K562 (cell line): ENCODE data around the gene CRACDL.

Experiments used
- ELF4 ChIP-seq: fragments of 450-650 bp; formaldehyde crosslinking; IDR thresholded peaks from 2 replicates; pipeline ENCODE4 v1.4.0; 2022; ENCODE audit warnings: missing genetic modification characterization
- EP400 ChIP-seq: fragments of 450-650 bp; IDR thresholded peaks from 2 replicates; pipeline ENCODE4 v1.6.1; 2017; ENCODE audit warnings: antibody characterized with exemption, mild to moderate bottlenecking, moderate library complexity
- FOXP1 ChIP-seq: sonication (generic); formaldehyde crosslinking; IDR thresholded peaks from 2 replicates; pipeline ENCODE4 v1.8.0; 2022; ENCODE audit warnings: mild to moderate bottlenecking, missing genetic modification reagents
- GABPB2 ChIP-seq: fragments of 250-450 bp; sonication (Bioruptor Pico); conservative IDR thresholded peaks from 2 replicates; pipeline ENCODE4 v1.5.1; 2021; ENCODE audit warnings: mild to moderate bottlenecking
- JUND ChIP-seq, 2 experiments: IDR thresholded peaks; 2 replicates in 1 of 2; 3 replicates in 1 of 2; pipeline ENCODE4 v1.6.1; 2011; ENCODE audit warnings: borderline replicate concordance in 2 of 2, low read depth in 2 of 2, low read length in 2 of 2, improper control_type of control experiment in 1 of 2, missing biosample characterization in 1 of 2, missing genetic modification characterization in 1 of 2, missing genetic modification reagents in 1 of 2
- MTA2 ChIP-seq: fragments of 450-650 bp; IDR thresholded peaks from 2 replicates; pipeline ENCODE4 v1.6.1; 2016; ENCODE audit warnings: low read depth
- RBM25 ChIP-seq: fragments of 200-400 bp; formaldehyde crosslinking; IDR thresholded peaks from 2 replicates; pipeline ENCODE4 v1.6.1; 2018; ENCODE audit warnings: low read length, low read depth, moderate library complexity; ENCODE audit not compliant: severe bottlenecking
- TF ChIP-seq, protein P1 (sequence below): fragments of 450-650 bp; formaldehyde crosslinking; IDR thresholded peaks from 2 replicates; pipeline ENCODE4 v1.4.0; 2020; ENCODE audit warnings: mild to moderate bottlenecking, moderate library complexity
- TF ChIP-seq, protein P2 (sequence below): IDR thresholded peaks from 3 replicates; pipeline ENCODE4 v1.6.1; 2011; ENCODE audit warnings: borderline replicate concordance, mild to moderate bottlenecking; ENCODE audit not compliant: insufficient read length, insufficient read depth
- TF ChIP-seq, protein P3 (sequence below): fragments of 450-650 bp; IDR thresholded peaks from 2 replicates; pipeline ENCODE4 v1.6.1; 2017; ENCODE audit warnings: antibody characterized with exemption, mild to moderate bottlenecking
- TF ChIP-seq, protein P4 (sequence below): fragments of 450-650 bp; formaldehyde crosslinking; IDR thresholded peaks from 2 replicates; pipeline ENCODE4 v1.4.0; 2020; ENCODE audit warnings: mild to moderate bottlenecking, moderate library complexity

DNA sequence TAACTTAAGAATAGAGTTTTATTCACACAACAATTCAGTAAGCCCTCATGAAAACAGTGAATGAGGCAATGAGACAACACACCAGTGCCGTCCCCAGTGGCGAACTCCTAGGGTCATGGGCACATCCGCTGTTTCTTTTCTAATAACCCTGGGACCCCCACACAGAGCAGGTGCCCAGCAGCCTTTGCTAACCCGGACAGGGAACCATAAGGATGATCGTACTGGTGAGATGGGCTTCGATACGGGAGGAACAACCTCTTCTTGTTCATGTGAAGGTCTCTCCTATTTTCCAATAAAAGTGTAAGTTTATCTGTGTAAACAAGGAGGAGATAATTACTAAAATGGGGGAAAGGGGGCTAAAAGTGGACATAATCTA lies 107.7 kb downstream of the CRACDL start:
- TF ChIP-seq GABPB2: no peak
- TF ChIP-seq, protein P1, sequence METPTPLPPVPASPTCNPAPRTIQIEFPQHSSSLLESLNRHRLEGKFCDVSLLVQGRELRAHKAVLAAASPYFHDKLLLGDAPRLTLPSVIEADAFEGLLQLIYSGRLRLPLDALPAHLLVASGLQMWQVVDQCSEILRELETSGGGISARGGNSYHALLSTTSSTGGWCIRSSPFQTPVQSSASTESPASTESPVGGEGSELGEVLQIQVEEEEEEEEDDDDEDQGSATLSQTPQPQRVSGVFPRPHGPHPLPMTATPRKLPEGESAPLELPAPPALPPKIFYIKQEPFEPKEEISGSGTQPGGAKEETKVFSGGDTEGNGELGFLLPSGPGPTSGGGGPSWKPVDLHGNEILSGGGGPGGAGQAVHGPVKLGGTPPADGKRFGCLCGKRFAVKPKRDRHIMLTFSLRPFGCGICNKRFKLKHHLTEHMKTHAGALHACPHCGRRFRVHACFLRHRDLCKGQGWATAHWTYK: no peak
- TF ChIP-seq, protein P2, sequence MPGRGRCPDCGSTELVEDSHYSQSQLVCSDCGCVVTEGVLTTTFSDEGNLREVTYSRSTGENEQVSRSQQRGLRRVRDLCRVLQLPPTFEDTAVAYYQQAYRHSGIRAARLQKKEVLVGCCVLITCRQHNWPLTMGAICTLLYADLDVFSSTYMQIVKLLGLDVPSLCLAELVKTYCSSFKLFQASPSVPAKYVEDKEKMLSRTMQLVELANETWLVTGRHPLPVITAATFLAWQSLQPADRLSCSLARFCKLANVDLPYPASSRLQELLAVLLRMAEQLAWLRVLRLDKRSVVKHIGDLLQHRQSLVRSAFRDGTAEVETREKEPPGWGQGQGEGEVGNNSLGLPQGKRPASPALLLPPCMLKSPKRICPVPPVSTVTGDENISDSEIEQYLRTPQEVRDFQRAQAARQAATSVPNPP: no peak
- no peak for TF ChIP-seq MTA2
- TF ChIP-seq ELF4 (CRISPR knock-in tag): no peak
- no peak for TF ChIP-seq RBM25
- TF ChIP-seq EP400: no peak
- TF ChIP-seq, protein P3, sequence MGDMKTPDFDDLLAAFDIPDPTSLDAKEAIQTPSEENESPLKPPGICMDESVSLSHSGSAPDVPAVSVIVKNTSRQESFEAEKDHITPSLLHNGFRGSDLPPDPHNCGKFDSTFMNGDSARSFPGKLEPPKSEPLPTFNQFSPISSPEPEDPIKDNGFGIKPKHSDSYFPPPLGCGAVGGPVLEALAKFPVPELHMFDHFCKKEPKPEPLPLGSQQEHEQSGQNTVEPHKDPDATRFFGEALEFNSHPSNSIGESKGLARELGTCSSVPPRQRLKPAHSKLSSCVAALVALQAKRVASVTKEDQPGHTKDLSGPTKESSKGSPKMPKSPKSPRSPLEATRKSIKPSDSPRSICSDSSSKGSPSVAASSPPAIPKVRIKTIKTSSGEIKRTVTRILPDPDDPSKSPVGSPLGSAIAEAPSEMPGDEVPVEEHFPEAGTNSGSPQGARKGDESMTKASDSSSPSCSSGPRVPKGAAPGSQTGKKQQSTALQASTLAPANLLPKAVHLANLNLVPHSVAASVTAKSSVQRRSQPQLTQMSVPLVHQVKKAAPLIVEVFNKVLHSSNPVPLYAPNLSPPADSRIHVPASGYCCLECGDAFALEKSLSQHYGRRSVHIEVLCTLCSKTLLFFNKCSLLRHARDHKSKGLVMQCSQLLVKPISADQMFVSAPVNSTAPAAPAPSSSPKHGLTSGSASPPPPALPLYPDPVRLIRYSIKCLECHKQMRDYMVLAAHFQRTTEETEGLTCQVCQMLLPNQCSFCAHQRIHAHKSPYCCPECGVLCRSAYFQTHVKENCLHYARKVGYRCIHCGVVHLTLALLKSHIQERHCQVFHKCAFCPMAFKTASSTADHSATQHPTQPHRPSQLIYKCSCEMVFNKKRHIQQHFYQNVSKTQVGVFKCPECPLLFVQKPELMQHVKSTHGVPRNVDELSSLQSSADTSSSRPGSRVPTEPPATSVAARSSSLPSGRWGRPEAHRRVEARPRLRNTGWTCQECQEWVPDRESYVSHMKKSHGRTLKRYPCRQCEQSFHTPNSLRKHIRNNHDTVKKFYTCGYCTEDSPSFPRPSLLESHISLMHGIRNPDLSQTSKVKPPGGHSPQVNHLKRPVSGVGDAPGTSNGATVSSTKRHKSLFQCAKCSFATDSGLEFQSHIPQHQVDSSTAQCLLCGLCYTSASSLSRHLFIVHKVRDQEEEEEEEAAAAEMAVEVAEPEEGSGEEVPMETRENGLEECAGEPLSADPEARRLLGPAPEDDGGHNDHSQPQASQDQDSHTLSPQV: no peak
- TF ChIP-seq, protein P4, sequence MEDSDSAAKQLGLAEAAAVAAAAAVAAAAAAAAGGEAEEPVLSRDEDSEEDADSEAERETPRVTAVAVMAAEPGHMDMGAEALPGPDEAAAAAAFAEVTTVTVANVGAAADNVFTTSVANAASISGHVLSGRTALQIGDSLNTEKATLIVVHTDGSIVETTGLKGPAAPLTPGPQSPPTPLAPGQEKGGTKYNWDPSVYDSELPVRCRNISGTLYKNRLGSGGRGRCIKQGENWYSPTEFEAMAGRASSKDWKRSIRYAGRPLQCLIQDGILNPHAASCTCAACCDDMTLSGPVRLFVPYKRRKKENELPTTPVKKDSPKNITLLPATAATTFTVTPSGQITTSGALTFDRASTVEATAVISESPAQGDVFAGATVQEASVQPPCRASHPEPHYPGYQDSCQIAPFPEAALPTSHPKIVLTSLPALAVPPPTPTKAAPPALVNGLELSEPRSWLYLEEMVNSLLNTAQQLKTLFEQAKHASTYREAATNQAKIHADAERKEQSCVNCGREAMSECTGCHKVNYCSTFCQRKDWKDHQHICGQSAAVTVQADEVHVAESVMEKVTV: no peak
- no peak for TF ChIP-seq JUND (IDR thresholded peaks at IDR 0.05; ENCODE audit: borderline replicate concordance, low read depth, low read length)
- no peak for TF ChIP-seq JUND (tag; IDR thresholded peaks at IDR 0.05; ENCODE audit: borderline replicate concordance, low read depth, low read length)
- TF ChIP-seq FOXP1 (CRISPR knock-in tag): no peak
